ENCODE data around the gene MVD.

Gene MVD

DNA sequence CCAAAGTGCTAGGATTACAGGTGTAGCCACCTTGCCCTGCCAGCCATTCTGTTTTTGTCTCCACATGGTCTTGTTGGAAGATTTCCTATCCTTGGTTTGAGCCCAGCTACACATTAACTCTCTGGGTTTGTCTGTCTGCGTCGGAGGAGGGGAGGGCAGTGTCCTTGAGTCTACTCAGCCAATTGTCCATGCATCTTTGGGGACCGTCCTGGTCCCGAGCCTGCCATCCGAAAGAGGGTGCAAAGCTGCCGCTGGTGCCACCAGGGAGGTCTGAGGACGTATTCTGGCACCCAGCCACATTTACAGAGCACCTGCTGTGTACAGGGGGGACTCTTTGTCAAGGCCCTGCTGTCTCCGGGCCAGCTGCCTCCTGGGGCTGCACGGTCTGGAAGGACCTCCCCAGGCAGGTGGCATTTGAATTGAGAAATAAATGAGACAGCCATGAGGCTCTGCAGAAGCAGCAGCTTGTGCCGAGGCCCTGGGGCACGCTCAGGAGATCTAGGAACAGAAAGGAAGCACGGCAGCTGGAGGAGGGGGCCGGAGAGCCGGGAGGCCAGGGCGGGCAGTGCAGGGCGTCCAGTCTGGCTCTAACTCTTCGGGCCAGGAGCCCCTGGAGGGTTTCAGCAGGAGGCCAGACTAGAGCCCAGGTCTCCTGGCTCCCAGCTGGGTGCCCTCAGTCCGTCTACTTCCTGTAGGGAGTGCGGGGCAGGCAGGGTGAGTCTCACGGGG lies 13.5 kb downstream of the MVD start:
- H3K27ac Mint-ChIP-seq = peak overlapping the region; percentile 85
- peaks cover 65% of the 10 kb centered on the region for H3K4me1 Mint-ChIP-seq
- no peak for ATAC-seq
- no peaks in the 10 kb centered on the region for H3K27me3 Mint-ChIP-seq
- H3K9me3 Mint-ChIP-seq = no peaks in the 10 kb centered on the region
- H3K36me3 Mint-ChIP-seq = peaks cover 29% of the 10 kb centered on the region
- H3K4me3 Mint-ChIP-seq = peak overlapping the region; percentile 89

- H3K27me3 Mint-ChIP-seq = no peaks in the 10 kb centered on the region
- H3K9me3 Mint-ChIP-seq = no peaks in the 10 kb centered on the region
- peak overlapping the region; percentile 85 for H3K27ac Mint-ChIP-seq
- H3K4me3 Mint-ChIP-seq = peak overlapping the region; percentile 61
- ATAC-seq = no peak
- peaks cover 71% of the 10 kb centered on the region for H3K4me1 Mint-ChIP-seq
- H3K36me3 Mint-ChIP-seq = peaks cover 33% of the 10 kb centered on the region
These were observed 15.5 kb downstream of the MVD start for GRCh38 chr16:88647178-88648070.

GRCh38 chr16:88646345-88647034 lies 16.4 kb downstream of the MVD start:
- peaks cover 71% of the 10 kb centered on the region for H3K4me1 Mint-ChIP-seq
- H3K27me3 Mint-ChIP-seq = no peaks in the 10 kb centered on the region
- H3K36me3 Mint-ChIP-seq = peaks cover 42% of the 10 kb centered on the region

GRCh38 chr16:88645941-88646340 lies 16.9 kb downstream of the MVD start:
- no peak overlapping the region for H3K27ac Mint-ChIP-seq
- no peaks in the 10 kb centered on the region for H3K9me3 Mint-ChIP-seq
- ATAC-seq = no peak
- no peaks in the 10 kb centered on the region for H3K27me3 Mint-ChIP-seq
- H3K36me3 Mint-ChIP-seq = peaks cover 42% of the 10 kb centered on the region
- peaks cover 72% of the 10 kb centered on the region for H3K4me1 Mint-ChIP-seq
- H3K4me3 Mint-ChIP-seq = no peak overlapping the region

More at GRCh38 chr16:88646345-88647034, 16.4 kb downstream of the MVD start:
- H3K27ac Mint-ChIP-seq = no peak overlapping the region
- H3K4me3 Mint-ChIP-seq = no peak overlapping the region
- H3K9me3 Mint-ChIP-seq = no peaks in the 10 kb centered on the region
- no peak for ATAC-seq

DNA sequence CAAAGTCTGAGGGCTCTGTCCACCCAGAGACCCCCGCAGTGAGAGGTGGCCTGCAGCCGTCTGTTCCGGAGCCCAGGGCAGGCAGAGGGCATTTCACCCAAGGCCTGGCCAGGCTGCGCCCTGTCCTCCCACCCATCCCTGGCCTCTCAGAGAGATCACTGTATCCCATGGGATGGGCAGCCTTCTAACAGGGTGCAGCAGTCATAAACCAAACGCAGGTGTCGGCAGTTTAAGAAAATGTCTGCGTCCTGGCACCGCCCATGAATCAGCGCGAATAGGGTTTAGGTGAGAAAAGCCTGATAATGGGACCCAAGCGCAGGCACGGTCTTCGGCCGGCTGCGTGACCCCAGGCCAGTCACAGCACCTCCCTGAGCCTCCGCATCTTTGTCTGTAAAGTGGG lies 17.4 kb downstream of the MVD start:
- Mint-ChIP-seq H3K9me3 (no peaks in the 10 kb centered on the region), H3K36me3 (peaks cover 42% of the 10 kb centered on the region), H3K4me1 (peaks cover 77% of the 10 kb centered on the region), H3K4me3 (no peak overlapping the region), H3K27ac (no peak overlapping the region), H3K27me3 (peaks cover 2% of the 10 kb centered on the region)
- no peak for ATAC-seq

GRCh38 chr16:88643644-88643932 lies 19.3 kb downstream of the MVD start:
- Mint-ChIP-seq H3K36me3 (peaks cover 36% of the 10 kb centered on the region), H3K4me1 (peaks cover 85% of the 10 kb centered on the region), H3K9me3 (no peaks in the 10 kb centered on the region), H3K27ac (no peak overlapping the region), H3K27me3 (peaks cover 9% of the 10 kb centered on the region), H3K4me3 (no peak overlapping the region)
- no peak for ATAC-seq

- H3K27me3 Mint-ChIP-seq = peaks cover 9% of the 10 kb centered on the region
- peaks cover 36% of the 10 kb centered on the region for H3K36me3 Mint-ChIP-seq
- H3K27ac Mint-ChIP-seq = peak overlapping the region; percentile 59
- H3K4me1 Mint-ChIP-seq = peaks cover 85% of the 10 kb centered on the region
- no peak for ATAC-seq
- H3K4me3 Mint-ChIP-seq = no peak overlapping the region
- no peaks in the 10 kb centered on the region for H3K9me3 Mint-ChIP-seq
These were observed 19.8 kb downstream of the MVD start for GRCh38 chr16:88642881-88643643.

- peaks cover 9% of the 10 kb centered on the region for H3K27me3 Mint-ChIP-seq
- H3K36me3 Mint-ChIP-seq = peaks cover 36% of the 10 kb centered on the region
- H3K4me1 Mint-ChIP-seq = peaks cover 83% of the 10 kb centered on the region
- H3K4me3 Mint-ChIP-seq = peak overlapping the region; percentile 55
- ATAC-seq = peak; percentile 14
- H3K9me3 Mint-ChIP-seq = peaks cover 3% of the 10 kb centered on the region
- H3K27ac Mint-ChIP-seq = peak overlapping the region; percentile 47
These were observed 22.2 kb downstream of the MVD start for GRCh38 chr16:88640498-88641247.

GRCh38 chr16:88640039-88640495 lies 22.8 kb downstream of the MVD start:
- H3K9me3 Mint-ChIP-seq = peaks cover 3% of the 10 kb centered on the region
- peaks cover 9% of the 10 kb centered on the region for H3K27me3 Mint-ChIP-seq
- peak overlapping the region; percentile 47 for H3K27ac Mint-ChIP-seq
- peak; percentile 2 for ATAC-seq
- peaks cover 83% of the 10 kb centered on the region for H3K4me1 Mint-ChIP-seq
- peak overlapping the region; percentile 55 for H3K4me3 Mint-ChIP-seq
- peaks cover 31% of the 10 kb centered on the region for H3K36me3 Mint-ChIP-seq

DNA sequence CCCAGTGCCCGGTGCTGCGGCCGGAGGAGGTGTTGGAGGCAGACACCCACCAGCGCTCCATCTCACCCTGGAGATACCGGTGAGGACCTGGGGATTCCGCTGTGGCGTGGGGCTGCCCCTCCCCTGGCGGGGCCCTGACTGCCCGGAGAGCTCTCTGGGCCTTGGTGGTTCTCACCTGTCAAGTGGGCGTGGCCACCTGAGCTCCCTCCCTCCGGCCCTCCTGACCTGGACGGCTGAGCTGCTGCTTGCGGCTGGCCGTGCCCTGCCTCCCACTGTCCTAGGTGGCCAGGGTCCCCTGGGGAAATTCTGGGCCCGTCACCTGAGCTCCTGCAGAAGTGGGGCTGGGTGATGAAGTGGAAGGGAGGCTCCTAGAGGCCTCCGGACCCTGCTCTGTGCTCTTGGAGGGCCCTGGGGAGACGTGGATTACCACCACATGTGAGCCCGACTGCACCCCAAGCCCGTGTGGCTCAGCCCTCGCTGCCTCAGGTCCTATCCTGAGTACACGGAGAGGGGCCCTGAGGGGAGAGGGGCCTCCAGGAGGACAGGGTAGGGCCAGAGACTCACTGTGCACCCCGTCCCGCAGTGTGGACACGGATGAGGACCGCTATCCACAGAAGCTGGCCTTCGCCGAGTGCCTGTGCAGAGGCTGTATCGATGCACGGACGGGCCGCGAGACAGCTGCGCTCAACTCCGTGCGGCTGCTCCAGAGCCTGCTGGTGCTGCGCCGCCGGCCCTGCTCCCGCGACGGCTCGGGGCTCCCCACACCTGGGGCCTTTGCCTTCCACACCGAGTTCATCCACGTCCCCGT lies 23.5 kb downstream of the MVD start:
- ATAC-seq = peak; percentile 39
- peaks cover 83% of the 10 kb centered on the region for H3K4me1 Mint-ChIP-seq

DNA sequence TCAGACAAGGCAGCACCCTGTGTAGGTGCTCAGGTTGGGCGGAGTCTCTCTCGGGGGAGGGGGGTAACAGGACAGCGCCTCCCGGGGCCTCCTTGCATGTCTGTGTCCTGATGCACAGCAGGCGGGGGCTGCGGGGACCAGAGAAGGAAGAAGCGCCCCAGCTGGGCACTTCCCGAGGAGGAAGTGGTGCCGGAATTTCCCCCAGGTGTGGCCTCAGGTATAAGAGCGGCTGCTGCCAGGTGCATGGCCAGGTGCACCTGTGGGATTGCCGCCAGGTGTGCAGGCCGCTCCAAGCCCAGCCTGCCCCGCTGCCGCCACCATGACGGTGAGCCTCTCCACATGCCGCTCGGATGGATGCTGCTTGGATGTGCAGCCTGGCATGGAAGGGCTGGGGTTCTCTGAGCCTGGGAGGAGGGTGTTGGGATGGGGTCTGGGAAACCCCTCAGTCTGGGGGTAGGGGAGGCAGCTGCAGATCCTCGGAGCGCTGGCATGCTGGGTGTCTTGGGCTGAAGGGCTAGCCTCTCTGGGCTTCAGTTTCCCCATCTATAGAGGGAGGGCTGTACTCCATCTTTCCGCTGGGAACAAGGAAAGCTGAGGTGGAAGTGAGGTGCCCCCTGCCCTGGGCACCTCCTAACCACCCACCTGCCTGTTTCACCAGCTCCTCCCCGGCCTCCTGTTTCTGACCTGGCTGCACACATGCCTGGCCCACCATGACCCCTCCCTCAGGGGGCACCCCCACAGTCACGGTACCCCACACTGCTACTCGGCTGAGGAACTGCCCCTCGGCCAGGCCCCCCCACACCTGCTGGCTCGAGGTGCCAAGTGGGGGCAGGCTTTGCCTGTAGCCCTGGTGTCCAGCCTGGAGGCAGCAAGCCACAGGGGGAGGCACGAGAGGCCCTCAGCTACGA lies 24.3 kb downstream of the MVD start, which contains the start of gene IL17C:
Gene IL17C (plus strand): TSS at position 250 of the 908 bp plus-strand sequence. CDS start 70 bp downstream, at position 320.
- no peak for ATAC-seq
- peaks cover 16% of the 10 kb centered on the region for H3K36me3 Mint-ChIP-seq
- H3K4me3 Mint-ChIP-seq = peak within 1 kb of the TSS; percentile 40
- peak within 1 kb of the TSS; percentile 16 for H3K27ac Mint-ChIP-seq
- peaks cover 89% of the 10 kb centered on the region for H3K4me1 Mint-ChIP-seq
- H3K27me3 Mint-ChIP-seq = peaks cover 9% of the 10 kb centered on the region
- peaks cover 3% of the 10 kb centered on the region for H3K9me3 Mint-ChIP-seq

More for the DNA sequence above, 23.5 kb downstream of the MVD start:
- Mint-ChIP-seq H3K36me3 (peaks cover 24% of the 10 kb centered on the region), H3K4me3 (peak overlapping the region; percentile 55), H3K27me3 (peaks cover 9% of the 10 kb centered on the region), H3K9me3 (peaks cover 3% of the 10 kb centered on the region), H3K27ac (peak overlapping the region; percentile 47)

DNA sequence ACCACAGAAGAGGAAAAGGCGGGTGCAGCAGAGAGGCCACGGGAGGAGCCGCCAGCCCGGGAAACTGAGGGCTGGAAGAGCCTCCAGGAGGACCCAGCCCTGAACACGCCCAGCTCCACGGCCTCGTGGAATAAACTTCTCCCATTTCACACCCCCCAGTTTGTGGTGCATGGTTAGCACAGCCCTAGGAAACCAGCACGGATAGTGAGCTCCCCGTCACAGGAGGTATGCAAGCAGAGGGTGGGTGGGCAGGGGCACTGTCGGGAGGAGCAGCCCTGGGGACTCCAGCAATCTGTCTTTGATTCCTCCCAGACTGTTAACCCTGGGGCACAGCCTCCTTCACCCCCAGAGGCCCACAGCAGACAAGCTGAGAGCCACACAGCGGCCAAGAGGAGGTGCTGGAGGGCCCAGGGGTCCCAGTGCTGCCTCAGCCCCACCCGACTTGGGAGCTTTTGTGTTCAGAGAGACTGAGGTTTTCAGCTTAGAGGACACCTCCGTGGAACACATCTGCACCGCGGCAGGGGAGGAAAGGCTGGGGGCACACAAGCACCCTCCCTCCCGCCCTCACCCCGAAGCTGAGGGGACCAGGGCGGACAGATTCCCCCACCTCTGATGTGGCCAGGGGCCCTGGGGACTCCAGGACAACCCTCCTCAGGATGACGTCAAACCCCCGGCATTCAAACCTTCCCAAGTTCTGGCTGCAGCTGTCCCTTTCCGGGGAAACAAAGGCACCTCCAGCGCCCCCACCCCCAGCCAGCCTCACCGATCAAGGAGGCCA lies 26.2 kb downstream of the MVD start:
- H3K9me3 Mint-ChIP-seq = peaks cover 3% of the 10 kb centered on the region
- no peak overlapping the region for H3K4me3 Mint-ChIP-seq
- H3K4me1 Mint-ChIP-seq = peaks cover 89% of the 10 kb centered on the region
- ATAC-seq = no peak
- H3K36me3 Mint-ChIP-seq = peaks cover 15% of the 10 kb centered on the region
- H3K27ac Mint-ChIP-seq = no peak overlapping the region
- H3K27me3 Mint-ChIP-seq = peaks cover 9% of the 10 kb centered on the region

Data from stimulated activated memory B cell treated with anti-CD40 and anti-IgM and Interleukin-4, amounts not matched to agents 10 μg/mL and 1 μg/mL and 100 μg/mL, for 72 hours (primary cell).